CMK (cell line): ENCODE measurements around the gene SNTA1.
A peak's percentile ranks its signal among the peaks of the same experiment; 100 is the strongest.
"Not testable (repeated sequence)": the region's sequence is repeated elsewhere in the genome, so short reads cannot be mapped to it uniquely, and the experiment has no call there.

ENCODE experiments used
- DNase-seq: peaks from one replicate; pipeline ENCODE4 v3.0.0-alpha.2; 2010; ENCODE audit warnings: low read depth

The SNTA1 gene

DNA sequence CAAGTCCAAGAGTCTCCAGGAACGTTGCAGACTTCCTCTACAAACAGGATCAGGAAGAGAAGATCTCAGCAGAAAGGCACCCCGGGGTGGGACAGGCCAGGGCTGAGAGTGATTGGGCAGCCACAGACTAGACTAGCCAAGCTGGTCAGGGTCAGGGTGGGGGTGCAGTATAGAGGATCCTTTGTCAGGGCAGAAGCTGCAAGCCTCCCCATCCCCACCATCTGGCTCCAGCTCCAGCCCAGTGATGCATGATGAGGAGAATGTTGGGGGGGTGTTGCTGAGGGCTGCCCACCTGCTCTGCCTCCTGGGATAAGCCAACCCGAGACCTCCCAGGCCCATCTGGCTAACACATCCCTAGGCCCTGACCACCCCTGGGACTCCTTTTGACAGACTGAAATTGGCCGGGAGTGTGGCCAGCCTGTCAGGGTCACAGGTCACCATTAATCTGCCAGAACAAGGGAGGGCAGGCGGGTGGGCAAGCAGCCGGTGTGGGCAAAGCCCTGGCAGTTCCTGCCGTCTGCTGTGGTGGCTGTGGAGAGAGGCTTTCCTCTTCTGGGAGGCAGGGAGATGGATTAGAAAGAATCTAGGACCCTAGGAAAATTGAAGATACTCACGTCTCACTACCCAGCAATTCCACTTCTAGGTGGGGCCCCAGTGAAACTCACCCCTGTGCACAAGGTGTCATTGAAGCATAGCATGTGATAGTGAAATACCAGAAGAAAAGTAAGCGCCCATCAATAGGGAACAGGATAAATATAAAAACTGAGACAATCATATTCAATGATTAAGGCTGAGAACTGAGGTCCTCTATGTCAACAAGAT, 22.1 kb upstream of the SNTA1 start:
- DNase-seq, result no peak

DNA sequence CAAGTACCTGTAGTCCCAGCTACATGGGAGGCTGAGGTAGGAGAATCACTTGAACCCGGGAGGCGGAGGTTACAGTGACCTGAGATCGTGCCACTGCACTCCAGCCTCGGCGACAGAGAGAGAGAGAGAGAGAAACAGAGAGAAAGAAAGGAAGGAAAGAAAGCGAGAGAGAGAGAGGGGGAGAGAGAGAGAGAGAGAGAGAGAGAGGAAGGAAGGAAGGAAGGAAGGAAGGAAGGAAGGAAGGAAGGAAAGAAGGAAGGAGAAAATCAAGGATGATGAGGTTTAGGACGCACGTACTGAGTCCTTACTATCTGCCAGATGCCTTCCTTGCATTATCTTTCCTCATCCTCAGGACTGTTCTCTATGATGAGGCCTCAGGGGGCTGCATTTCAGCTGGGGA, 21.2 kb upstream of the SNTA1 start:
- DNase-seq, result not testable (repeated sequence)

DNA sequence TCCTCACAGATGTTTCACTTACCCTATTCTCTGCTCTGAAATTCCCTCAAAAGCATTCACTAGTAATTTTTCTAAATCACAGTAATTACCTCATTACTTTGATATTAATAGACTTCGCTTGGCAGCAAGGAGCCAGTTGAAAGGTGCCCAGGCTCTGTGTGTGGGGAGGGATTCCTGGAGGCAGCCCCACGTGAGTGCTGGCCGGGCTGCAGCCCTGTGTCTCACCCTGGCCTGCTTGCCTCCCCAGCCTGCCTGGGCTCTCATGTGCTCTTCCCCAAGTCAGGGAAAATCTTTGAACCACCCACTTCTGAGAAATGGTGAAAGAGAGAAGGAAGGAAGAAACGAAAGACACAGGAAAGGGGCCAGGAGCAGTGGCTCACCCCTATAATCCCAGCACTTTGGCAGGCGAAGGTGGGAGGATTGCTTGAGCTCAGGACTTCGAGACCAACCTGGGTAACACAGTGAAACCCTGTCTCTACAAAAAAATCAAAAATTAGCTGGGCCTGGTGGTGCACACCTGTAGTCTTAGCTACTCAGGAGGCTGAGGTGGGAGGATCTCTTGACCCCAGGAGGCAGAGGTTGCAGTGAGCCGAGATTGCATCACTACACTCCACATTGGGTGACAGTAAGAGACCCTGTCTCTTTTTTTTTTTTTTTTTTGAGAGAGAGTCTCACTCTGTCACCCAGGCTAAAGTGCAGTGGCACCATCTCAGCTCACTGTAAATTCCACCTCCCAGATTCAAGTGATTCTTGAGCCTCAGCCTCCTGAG, 20.0 kb upstream of the SNTA1 start:
- DNase-seq, result no peak

DNA sequence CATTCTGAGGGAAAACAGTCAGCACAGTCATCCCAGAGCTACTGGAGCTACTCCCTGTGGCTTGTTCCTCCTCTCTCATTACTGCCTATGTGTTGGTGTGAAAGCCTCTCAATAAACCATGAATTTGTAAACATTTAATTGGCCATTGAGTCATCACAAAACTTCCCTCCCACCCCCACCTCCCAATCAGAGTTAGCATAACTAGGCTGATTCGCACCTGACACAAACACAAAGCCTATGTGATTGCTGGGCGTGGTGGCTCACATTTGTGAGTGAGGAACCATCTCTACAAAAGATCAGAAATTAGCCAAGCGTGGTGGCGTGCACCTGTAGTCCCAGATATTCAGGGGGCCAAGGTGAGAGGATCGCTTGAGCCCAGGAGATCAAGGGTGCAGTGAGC, 17.1 kb upstream of the SNTA1 start:
- no peak for DNase-seq

DNA sequence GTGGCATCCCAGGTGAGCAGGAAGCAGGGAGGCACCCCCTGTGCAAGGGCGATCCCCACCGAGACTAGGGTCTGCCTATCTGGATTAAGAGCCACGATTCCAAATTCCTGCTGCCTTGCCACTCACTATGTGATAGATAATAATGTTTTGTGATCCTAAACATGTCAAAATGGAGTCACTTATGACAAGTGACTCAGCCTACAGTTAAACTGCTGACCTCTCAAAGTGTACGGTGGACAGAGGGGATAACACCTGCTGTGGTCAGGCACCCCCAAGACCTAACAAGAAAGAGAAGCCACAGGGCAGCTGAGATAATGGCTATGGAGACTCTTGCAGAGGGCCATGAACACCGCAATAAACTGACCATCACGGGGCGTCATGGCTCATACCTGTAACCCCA, 16.0 kb upstream of the SNTA1 start:
- DNase-seq, result no peak

DNA sequence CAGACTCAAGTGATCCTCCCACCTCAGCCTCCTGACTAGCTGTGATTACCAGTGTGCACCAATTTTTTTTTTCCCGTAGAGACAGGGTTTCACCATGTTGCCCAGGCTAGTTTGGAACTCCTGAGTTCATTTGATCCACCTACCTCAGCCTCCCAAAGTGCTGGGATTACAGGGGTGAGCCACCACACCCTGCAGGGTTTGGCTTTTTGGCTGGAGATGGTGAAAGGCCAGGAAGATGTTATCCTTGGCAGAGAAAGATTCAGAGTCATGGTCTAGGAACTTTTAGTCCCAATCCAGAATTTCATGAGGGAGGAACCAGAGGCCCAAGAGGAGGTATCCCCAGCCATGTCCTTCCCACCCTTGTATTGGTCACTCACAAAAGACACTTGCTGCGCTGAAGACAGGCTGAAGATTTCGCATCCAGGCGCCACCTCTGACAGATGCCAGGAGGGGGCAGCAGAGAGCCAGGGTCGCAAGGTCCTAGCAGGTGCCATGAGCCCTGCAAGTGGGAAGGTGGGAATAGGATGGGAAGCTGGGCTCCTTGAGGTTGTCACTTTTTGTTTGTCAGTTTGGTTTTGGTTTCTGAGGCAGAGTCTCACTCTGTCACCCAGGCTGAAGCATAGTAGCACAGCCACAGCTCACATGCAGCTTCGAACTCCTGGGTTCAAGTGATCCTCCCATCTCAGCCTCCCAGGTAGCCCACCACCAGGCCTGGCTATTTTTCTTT, 13.5 kb upstream of the SNTA1 start:
- DNase-seq, result peak; percentile 52

DNA sequence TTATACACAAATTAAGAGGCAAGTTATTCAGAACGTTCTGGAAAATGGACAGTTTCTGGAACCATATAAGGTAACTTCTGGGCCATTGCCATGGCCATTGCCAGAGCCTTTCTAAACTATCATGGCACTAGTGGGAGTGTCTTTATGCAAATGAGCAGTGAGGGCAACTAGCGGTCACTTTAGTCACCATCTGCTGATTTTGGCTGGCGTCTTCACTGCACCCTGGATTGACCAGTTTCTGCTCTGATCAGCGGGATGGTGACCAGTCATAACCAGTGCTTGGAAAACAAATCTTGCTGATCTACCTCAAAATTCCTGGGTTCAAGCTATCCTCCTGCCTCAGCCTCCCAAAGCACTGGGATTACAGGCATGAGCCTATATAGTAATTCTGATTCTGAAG, 7.3 kb upstream of the SNTA1 start:
- DNase-seq, result no peak

DNA sequence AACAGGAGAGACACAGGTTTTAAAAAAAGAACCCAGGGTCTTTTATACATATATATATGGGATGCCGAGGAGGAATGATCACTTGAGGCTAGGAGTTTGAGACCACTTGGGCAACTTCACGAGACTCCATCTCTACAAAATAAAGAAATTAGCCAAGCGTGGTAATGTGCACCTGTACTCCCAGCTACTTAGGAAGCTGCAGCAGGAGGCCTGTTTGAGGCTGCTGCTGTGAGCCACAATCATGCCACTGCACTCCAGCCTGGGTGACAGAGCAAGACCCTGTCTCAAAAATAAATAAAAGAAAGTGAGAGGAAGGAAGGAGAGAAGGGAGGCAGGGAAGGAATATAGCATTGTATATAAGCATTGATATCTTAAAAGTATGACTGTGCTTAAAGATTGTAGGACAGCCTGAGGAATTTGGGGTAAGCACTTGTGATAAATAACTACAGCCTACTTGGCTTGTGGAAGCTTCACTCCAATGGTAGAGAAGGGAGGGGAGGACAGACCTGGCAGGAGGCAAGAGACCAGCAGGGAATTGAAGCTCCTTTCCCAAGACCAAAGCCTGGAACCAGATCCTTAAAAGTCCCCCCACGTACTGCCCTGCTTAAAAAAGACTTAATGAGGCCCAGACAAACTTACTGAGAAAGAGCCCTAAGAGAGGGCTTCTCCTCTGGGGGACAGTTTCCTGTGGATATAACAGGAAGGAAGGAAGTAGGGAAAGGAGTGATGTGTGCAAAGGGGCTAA, 2.5 kb upstream of the SNTA1 start:
- no peak for DNase-seq

DNA sequence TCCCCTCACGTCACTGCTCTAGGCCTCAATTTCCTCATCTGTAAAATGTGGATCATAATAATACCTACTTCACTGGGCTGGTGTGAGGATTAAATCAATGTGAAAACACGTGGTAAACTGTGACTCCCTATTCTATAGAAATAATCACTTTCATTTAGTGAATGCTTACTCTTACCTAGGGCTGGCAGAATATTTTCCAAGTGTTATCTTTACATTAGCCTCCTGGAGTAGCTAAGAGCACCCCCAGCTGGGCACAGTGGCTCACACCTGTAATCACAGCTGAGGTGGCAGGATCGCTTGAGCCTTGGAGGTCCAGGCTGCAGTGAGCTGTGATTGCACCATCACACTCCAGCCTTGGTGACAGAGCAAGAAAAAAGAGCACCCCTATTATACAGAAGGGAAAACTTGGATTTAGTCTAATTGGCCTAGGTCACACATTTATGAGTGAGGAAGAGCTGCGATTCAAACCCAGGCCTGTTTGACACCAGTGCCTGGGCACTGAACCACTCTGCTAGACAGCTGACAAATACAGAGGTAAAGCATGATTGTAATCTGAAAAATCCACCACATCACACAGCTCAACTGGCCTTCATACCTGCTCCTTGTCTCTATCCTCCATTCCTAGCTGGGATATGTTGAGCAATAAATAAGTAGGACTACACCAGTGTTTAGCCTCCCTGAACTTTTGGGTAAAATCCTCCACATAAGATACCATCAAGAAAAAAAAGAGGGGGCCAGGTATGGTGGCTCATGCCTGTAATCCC, 1.4 kb upstream of the SNTA1 start:
- no peak for DNase-seq

DNA sequence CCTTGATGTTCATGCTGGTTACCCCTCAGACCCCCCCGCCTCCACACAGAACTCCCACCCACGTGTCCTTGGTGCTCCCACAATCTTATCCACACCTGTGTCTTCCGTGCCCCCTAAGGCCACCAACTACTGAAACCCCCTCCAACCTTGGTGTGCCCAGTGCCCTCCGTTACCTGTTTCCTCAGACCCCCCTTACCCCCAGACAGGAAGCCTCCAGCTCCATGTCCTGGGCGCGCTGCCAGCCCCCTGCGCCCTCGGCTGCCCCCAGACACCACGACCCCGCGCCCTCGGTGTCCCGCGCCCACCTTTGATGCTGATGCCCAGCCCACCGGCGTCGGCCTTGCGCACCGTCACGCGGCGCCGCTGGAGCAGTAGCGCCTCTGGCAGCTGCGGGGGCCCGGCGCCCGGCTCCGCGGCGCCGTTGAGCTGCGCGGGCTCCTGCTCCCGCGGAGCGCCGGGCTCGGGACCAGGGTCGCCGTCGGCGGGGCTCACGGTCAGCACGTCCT, 504 bp downstream of the SNTA1 start:
- DNase-seq, result no peak

DNA sequence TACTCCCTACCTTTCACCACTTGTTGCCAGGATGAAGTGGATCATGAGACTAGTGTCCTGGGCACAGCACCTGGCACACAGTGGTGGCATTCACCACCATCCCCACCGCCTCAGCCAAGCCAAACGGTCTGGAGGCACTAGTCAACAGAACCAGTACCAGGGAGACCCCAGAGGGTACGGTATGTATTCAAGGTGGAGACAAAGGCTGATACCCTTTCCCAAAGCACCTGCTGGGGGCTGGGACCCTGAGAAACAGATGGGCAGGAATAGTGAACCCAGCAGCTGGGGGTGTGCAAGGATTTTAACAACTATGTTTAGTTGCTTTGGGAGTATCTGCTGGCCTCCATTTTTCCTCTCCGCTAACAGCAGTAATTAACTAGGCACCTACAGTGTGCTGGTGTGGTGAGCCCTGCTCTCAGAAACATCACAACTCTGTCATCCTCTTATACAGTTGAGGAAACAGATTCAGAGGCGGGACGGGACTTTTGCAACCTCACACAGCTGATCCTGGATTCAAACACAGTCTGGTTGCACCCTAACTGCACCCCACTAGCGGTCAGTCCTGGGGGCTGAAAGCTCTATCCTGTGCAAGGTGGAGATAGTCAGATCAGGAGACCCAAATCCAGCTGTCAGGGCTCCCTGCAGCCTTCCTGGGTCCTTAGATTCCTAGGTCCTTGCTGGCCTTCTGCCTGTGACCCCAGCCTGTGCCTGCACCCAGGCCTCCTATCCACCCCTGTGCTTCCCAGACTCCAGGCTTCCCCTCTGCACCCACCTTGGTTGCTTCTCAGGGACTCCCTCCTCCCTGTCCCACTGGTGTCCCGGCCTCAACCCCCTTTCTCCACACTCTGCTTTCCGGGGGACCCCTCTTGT, 1.2 kb downstream of the SNTA1 start:
- no peak for DNase-seq

DNA sequence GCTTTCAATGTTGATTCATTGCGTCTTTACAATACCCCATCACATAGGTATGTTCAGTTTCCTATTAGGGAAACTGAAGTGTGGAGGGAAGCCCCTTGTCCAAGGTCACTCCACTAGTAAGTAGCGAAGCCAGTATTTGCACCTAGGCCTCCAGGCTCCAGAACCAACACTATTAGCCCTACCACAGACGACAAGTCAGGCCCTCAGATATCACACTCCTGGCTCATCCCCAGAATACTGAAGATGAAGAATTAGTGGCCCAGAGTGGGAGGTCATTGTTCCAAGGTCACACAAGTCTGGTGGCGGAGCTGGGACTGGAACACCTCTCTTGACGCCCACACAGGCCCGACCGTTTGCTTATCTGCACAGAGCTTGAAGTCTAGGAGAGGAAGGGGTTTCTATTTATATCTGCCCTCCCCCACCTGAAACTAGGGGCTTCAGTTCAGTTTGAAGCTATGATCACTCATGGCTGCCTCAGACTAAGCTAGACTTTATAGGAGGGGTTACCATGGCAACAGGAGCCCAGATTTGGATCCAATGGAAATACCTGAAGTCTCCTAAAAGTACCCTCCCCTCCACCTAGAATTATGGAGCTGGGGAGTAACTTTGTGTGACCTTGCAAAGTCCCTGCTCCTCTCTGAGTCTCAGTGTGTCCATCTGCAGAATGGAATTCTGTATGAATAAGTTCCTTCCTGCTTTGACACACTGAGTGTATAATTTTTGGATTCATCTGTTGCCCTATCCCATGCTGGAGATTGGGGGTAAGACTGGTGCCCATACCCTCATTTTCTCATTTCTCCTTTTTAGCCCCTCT, 2.2 kb downstream of the SNTA1 start:
- DNase-seq, result no peak

DNA sequence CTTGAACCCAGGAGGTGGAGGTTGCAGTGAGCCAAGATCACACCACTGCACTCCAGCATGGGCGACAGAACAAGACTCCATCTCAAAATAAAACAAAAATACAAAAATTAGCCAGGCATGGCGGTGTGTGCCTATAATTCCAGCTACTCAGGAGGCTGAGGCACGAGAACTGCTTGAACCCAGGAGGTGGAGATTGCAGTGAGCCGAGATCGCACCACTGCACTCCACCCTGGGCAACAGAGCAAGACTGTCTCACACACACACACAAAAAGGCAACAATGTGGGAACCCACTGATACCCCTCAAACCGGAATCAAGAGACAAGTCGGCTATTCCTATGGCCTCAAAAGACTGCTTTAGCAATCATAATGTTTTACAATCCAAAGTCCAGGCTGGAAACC, 3.0 kb downstream of the SNTA1 start:
- not testable (repeated sequence) for DNase-seq

DNA sequence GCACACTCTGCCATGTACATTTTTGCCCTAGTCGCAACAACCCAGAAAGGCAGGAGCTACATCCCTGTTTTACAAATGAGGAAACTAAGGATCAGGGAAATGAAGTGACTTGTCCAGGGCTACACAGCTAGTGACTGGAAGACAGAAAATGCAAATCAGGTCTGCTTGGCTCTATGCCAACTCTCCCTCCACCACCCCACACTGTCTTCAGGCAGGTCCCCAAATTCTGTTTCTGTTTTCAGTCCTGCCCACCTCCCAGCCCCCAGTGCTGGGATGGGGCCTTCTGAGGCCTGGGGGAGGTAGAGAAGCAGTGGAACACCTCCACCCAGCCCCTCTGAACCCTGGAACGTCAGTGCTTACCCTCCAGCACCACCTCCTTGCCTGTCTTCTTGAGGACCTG, 5.1 kb downstream of the SNTA1 start:
- DNase-seq, result no peak

DNA sequence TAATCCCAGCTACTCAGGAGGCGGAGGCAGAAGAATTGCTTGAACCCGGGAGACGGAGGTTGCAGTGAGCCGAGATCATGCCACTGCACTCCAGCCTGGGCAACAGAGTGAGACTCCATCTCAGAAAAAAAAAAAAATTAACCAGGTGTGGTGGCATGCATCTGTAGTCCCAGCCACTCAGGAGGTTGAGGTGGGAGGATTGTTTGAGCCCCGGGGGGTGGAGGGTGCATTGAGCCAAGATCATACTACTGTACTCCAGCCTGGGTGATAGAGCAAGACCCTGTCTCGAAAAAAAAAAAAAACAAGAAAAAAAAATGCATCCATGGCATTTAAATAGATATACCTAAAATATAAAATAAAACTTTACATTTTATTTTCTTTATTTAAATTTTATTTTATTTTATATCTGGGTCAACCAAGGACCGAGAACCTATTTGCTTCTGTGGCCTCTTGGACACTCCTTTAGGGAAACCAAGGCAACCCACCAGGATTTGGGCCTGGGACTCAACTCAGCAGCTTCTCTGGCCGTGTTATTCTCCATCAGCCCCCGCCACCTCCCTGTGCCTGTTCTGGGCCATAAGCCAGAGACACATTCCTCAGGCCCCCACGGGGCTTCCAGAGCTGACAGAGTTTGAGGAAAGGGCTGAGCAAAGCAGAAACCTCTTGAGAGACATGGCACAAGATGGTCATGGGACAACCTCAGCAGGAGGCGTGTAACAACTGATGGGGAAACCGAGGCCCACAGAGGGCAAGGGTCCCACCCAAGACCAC, 6.2 kb downstream of the SNTA1 start:
- DNase-seq, result no peak

DNA sequence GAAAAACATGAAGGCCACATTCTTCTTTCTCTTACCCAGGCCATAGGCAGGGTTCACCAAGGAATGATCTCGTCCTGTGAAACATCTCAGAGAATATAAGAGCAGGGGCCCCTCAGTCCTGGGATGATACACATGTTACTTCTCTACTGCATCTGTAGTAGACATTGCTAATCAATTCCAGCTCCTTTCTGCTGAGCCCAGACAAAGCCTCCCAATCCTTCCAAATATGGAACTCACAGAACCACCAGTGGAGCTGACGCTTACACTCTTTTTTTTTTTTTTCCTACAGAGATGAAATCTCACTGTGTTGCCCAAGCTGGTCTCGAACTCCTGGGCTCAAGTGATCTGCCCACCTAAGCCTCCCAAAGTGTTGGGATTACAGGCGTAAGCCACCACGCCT, 9.1 kb downstream of the SNTA1 start:
- no peak for DNase-seq

DNA sequence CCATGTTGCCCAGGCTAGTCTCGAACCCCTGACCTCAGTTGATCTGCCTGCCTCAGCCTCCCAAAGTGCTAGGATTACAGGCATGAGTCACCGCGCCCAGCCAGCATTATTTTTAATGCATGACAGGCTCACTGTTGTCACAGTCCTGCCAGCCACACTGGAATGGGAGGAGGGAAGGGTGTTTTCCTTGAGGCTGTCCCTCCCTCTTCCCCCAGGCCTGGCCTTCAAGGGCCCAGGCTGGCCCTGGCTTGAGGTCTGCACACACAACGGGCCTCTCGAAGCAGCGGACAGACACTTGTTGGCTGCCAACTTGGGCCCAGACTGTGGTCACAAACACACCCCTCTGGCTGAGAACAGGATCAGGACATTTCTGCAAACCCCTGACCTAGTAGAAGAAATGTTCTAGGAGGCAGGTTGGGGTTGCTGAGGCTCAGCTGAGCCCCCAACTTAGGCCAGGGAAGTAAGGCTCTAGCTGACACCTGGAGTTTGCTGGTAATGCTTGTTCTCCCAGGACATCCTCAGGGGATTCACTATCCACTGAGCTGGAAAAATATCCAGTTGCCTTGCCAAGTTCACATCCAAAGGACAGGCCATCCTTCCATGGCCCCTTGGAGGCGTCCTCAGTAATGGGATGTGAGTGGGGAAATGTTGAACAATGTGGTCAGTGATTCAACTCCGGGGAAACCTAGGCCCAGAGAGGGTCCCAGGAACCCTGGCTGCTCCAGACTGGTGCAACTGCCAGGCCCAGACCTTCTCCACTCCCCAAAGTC, 9.9 kb downstream of the SNTA1 start:
- DNase-seq, result no peak
